DMS 273 (cell line): ENCODE measurements around the gene WNT10A.
A peak's percentile ranks its signal among the peaks of the same experiment; 100 is the strongest.
"Not testable (repeated sequence)": the region's sequence is repeated elsewhere in the genome, so short reads cannot be mapped to it uniquely, and the experiment has no call there.

Experiments
- DNase-seq: peaks from one replicate; lab custom pipeline; 2025; ENCODE audit not compliant: unreplicated experiment; lab: John Stamatoyannopoulos, UW

WNT10A gene

GRCh38 chr2:218880102-218880858 lies at the start of gene WNT10A:
Gene WNT10A, plus strand, starts transcription at chr2:218880852. Its CDS starts 144 bp downstream, at chr2:218880996.
- peak; percentile 50 for DNase-seq

- peak; percentile 36 for DNase-seq
Observed at GRCh38 chr2:218831378-218831990, 49.2 kb upstream of the WNT10A start, which contains the start of gene PRKAG3. Gene PRKAG3, minus strand, starts transcription at chr2:218831803.

- DNase-seq = no peak
Observed at GRCh38 chr2:218832081-218832480, 48.6 kb upstream of the WNT10A start.

GRCh38 chr2:218832520-218832919 lies 48.1 kb upstream of the WNT10A start:
- no peak for DNase-seq

GRCh38 chr2:218833023-218833609 lies 47.5 kb upstream of the WNT10A start:
- no peak for DNase-seq

- no peak for DNase-seq
Observed at GRCh38 chr2:218834685-218835084, 46.0 kb upstream of the WNT10A start.

- no peak for DNase-seq
Observed at GRCh38 chr2:218837495-218837894, 43.2 kb upstream of the WNT10A start.

- DNase-seq = no peak
Observed at GRCh38 chr2:218839430-218839829, 41.2 kb upstream of the WNT10A start.

- no peak for DNase-seq
Observed at GRCh38 chr2:218839888-218840287, 40.8 kb upstream of the WNT10A start.

- not testable (repeated sequence) for DNase-seq
Observed at GRCh38 chr2:218844334-218844733, 36.3 kb upstream of the WNT10A start.

- not testable (repeated sequence) for DNase-seq
Observed at GRCh38 chr2:218846963-218847362, 33.7 kb upstream of the WNT10A start.

- DNase-seq = no peak
Observed at GRCh38 chr2:218849721-218850120, 30.9 kb upstream of the WNT10A start.

- no peak for DNase-seq
Observed at GRCh38 chr2:218850796-218851195, 29.9 kb upstream of the WNT10A start.

GRCh38 chr2:218851286-218851685 lies 29.4 kb upstream of the WNT10A start:
- no peak for DNase-seq

- peak; percentile 84 for DNase-seq
Observed at GRCh38 chr2:218852911-218853667, 27.6 kb upstream of the WNT10A start.

GRCh38 chr2:218853766-218854165 lies 26.9 kb upstream of the WNT10A start:
- DNase-seq = no peak

GRCh38 chr2:218854860-218855259 lies 25.8 kb upstream of the WNT10A start:
- no peak for DNase-seq

GRCh38 chr2:218855305-218856166 lies 25.1 kb upstream of the WNT10A start:
- no peak for DNase-seq

GRCh38 chr2:218856167-218856895 lies 24.3 kb upstream of the WNT10A start:
- DNase-seq = peak; percentile 32

GRCh38 chr2:218856896-218857243 lies 23.8 kb upstream of the WNT10A start:
- DNase-seq = no peak
